ENCODE data around the gene MDGA2.

- no peak for TF ChIP-seq CTCF (IDR thresholded peaks at IDR 0.05)
- TF ChIP-seq POLR2A (IDR thresholded peaks at IDR 0.05): no peak
Measured at GRCh38 chr14:47120645-47121044, 554.8 kb downstream of the MDGA2 start.

Measured in uterus (tissue), 2 donors.